ENCODE results near the gene RPE65. TPM values are rescaled to one million over a fixed set of nuclear protein-coding genes. Genes with fewer than 3 reads are reported as not detected.

RPE65 gene
- total RNA-seq, 3 donors from 2014 or later = not detected

DNA sequence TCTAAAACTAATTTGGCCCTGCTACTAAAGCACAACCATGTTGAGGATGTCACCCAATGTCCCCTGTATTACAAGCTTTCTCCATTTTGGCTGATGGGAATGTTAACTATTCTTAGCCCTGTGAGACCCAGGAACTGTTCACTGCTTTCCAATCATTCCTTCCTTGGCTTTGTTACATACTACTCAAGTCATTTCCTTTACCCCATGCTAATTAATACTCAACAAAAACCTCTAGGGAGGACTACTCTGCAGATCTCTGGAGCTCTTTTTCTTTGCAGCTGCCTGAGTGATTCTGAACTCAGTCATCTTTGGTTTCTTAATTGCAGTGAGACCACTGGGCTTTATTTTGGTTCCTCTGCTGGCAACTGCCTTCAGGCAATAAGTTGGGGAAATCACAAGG, 23.3 kb upstream of the RPE65 start:
- Mint-ChIP-seq H3K4me1 (ENCODE audit: low read depth) (no peaks in the 10 kb centered on the region), H3K4me3 (no peak overlapping the region), H3K36me3 (ENCODE audit: insufficient read depth) (no peaks in the 10 kb centered on the region), H3K27me3 (ENCODE audit: low read depth) (no peaks in the 10 kb centered on the region), H3K9me3 (peaks cover 8% of the 10 kb centered on the region)
- ATAC-seq (no peak), DNase-seq (no peak)

DNA sequence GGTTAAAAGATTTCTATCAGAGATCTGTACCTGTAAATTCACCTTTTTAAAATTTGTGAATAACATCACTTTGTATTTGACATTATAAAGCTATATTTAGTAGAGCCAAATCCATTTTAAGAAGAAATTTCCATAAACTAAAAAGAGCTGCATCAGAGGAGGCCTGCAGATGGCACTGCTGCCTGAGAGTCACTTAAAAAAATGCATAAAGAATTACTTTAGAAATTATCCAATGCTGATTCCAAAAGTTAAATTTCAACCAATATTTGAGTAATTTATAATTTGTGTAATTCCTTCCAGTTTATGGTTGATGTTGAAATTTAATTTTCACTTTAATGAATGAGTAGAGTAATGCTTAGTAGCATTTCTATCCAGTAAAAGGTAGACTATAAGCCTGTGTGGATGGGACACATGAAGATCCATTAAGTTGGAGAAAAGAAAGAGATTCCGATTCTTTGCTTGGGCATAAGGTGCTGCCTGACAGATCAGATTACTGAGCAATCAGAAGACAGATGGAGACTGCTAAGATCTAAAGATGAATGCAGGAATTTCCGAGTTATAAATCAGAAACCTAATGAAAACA, 20.7 kb upstream of the RPE65 start:
- DNase-seq = no peak
- no peaks in the 10 kb centered on the region for H3K27me3 Mint-ChIP-seq (ENCODE audit: low read depth)

DNA sequence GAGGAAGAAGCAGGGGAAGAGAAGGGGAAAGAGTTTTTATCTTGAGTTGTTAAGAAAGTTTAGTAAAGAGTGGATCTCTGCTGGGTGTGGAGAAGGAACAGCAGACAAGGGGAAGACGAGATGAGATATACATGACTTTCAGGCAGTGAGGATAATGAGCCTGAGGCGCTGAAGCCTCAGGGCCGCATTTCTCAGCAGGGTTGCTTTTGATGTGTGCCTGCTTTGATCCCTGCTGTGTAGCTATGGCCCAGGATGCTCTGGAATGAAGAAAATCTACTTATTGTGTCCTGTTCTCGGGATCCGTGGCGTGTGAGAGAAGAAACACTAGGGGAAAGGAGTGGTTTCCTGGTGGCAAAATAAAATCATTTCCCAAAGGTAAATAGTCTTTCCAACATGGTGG, 15.1 kb upstream of the RPE65 start:
- no peaks in the 10 kb centered on the region for H3K36me3 Mint-ChIP-seq (ENCODE audit: insufficient read depth)
- ATAC-seq = no peak
- H3K27me3 Mint-ChIP-seq (ENCODE audit: low read depth) = peaks cover 3% of the 10 kb centered on the region
- DNase-seq = no peak
- H3K9me3 Mint-ChIP-seq = peaks cover 14% of the 10 kb centered on the region
- H3K4me3 Mint-ChIP-seq = no peak overlapping the region
- no peaks in the 10 kb centered on the region for H3K4me1 Mint-ChIP-seq (ENCODE audit: low read depth)

More for the DNA sequence above, 20.7 kb upstream of the RPE65 start:
- peaks cover 8% of the 10 kb centered on the region for H3K9me3 Mint-ChIP-seq
- no peaks in the 10 kb centered on the region for H3K36me3 Mint-ChIP-seq (ENCODE audit: insufficient read depth)
- H3K4me1 Mint-ChIP-seq (ENCODE audit: low read depth) = no peaks in the 10 kb centered on the region
- H3K4me3 Mint-ChIP-seq = no peak overlapping the region
- no peak for ATAC-seq

DNA sequence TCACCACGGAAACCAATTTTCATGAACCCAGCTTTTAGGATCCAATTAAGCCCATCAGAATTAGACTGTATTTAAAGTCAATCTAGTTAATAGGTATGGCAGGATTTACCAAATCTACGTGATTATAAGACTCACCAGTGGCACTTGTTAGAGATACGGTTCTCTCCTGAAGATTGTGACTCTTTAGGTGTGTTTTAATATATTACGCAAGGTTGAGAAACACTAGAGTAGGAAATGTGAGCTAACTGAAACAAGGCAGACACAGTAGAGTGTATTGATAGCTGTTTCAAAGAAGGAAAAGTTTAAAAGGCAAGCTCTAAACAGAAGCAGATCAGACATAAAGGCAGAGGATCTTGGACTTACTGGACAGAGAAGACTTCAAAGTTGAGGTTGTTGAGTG, 11.2 kb upstream of the RPE65 start:
- H3K27me3 Mint-ChIP-seq (ENCODE audit: low read depth) = peaks cover 10% of the 10 kb centered on the region
- H3K4me1 Mint-ChIP-seq (ENCODE audit: low read depth) = no peaks in the 10 kb centered on the region
- ATAC-seq (no peak), DNase-seq (no peak)
- no peak overlapping the region for H3K4me3 Mint-ChIP-seq
- peaks cover 14% of the 10 kb centered on the region for H3K9me3 Mint-ChIP-seq
- no peaks in the 10 kb centered on the region for H3K36me3 Mint-ChIP-seq (ENCODE audit: insufficient read depth)

DNA sequence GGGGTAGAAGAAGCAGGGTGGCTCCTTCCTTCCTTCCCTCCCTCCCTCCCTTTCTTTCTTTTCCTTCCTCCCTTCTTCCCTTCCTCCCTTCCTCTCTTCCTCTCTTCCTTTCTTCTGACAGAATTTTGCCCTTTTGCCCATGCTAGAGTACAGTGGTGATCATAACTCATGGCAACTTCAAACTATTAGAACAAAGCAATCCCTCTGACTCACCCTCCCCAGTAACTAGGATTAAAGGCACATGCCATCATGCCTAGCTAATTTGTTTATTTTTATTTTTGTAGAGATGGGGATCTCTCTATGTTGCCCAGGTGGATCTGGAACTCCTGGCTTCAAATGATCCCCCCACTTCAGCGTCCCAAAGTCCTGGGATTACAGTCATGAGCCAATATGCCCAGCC, 10.0 kb upstream of the RPE65 start:
- no peak for ATAC-seq
- Mint-ChIP-seq H3K4me1 (ENCODE audit: low read depth) (no peaks in the 10 kb centered on the region), H3K4me3 (no peak overlapping the region), H3K36me3 (ENCODE audit: insufficient read depth) (no peaks in the 10 kb centered on the region), H3K27me3 (ENCODE audit: low read depth) (peaks cover 10% of the 10 kb centered on the region), H3K9me3 (peaks cover 10% of the 10 kb centered on the region)
- DNase-seq = no peak

DNA sequence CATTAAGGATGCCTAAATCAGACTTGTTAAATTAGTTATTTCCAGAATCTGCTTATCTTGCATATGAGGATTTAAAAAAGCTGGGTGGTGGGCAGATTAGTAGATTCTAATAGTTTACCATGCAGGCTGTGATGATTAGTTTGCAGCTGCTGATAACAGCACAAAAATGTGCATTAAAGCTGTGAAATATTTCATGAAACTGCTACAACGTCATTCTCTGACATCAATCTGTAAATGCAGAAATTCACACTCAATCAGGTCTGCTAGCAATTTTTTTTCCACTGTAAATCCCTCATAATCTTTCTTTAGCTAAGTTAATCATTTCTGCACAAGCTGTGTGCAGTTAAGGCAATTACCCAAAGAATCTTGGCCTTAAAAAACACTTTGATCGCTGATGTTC, 9.3 kb upstream of the RPE65 start:
- ATAC-seq (no peak), DNase-seq (no peak)
- H3K36me3 Mint-ChIP-seq (ENCODE audit: insufficient read depth) = no peaks in the 10 kb centered on the region
- H3K9me3 Mint-ChIP-seq = peaks cover 4% of the 10 kb centered on the region
- H3K4me3 Mint-ChIP-seq = no peak overlapping the region
- H3K4me1 Mint-ChIP-seq (ENCODE audit: low read depth) = no peaks in the 10 kb centered on the region
- peaks cover 7% of the 10 kb centered on the region for H3K27me3 Mint-ChIP-seq (ENCODE audit: low read depth)

DNA sequence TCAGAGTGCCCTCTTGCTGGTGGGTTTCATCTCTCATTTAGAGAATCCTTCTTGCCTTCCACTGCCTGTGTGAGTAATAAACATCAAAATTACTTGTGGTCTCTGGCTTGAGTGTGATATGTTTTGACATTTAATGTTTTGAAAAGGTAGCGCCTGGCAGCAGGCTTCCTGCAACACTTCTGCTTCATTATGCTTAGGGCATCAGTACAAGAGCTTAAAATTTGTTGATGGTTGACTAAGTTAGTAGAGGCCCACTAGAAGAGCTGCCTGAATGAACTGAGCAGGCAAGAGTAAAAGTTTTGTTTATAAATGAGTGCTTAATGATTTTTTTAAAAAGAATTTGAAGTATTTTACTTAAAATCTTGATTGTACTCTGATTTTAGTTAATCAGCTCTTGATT, 6.4 kb upstream of the RPE65 start:
- H3K36me3 Mint-ChIP-seq (ENCODE audit: insufficient read depth) = no peaks in the 10 kb centered on the region
- H3K4me3 Mint-ChIP-seq = no peak overlapping the region
- no peaks in the 10 kb centered on the region for H3K9me3 Mint-ChIP-seq
- peaks cover 7% of the 10 kb centered on the region for H3K27me3 Mint-ChIP-seq (ENCODE audit: low read depth)
- no peak for ATAC-seq
- H3K4me1 Mint-ChIP-seq (ENCODE audit: low read depth) = no peaks in the 10 kb centered on the region
- no peak for DNase-seq

DNA sequence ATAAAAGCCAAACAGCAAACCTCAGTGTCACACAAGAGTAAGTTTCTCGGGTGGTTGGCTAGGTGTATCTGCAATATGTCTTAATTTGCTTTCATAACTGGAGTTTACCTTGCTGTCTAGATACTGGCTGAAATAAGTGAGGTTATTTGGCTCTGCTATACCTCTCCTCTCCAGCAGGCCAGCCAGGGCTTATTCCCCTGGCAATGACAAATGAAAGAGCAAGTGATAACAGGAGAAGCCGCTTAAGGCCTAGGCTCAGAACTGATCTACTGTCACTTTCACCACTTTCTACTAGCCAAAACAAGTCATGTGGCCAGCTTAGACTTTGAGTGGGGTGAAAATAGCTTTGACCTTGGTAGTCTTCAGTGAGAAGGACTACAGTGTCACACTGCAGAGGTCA, 4.8 kb upstream of the RPE65 start:
- Mint-ChIP-seq H3K4me1 (ENCODE audit: low read depth) (no peaks in the 10 kb centered on the region), H3K36me3 (ENCODE audit: insufficient read depth) (no peaks in the 10 kb centered on the region), H3K4me3 (no peak overlapping the region), H3K27me3 (ENCODE audit: low read depth) (peaks cover 7% of the 10 kb centered on the region), H3K9me3 (no peaks in the 10 kb centered on the region)
- ATAC-seq = no peak
- no peak for DNase-seq

DNA sequence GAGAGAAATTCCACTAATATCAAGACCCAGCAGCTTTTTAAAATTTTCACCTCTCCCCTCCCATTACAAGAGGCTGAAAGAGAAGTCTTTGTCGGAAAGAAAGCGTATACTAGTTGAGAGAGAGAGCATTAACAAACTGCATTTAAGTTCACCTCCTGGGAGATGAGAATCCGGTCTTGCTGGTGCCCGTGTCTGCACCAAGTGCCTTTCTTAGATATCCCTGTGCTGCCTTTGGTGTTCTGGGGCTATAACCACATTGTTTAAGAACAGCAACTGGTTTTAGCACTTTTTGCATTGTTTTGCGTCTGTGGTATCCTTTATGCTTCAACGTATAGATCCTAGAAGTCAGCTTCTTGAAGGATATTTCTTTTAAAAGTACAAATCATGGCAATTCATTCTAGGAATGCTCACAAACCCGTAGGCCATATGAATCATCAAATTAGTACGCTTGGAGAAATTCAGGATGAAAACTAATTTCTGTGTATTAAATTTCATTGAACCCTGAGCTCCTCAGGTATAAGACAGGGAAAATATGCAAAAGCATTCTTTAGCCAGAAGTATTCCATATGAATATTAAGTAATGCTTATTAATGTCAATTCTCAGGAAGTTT, 3.4 kb upstream of the RPE65 start:
- no peaks in the 10 kb centered on the region for H3K4me1 Mint-ChIP-seq (ENCODE audit: low read depth)
- H3K27me3 Mint-ChIP-seq (ENCODE audit: low read depth) = no peaks in the 10 kb centered on the region
- DNase-seq = no peak
- no peak overlapping the region for H3K4me3 Mint-ChIP-seq
- H3K36me3 Mint-ChIP-seq (ENCODE audit: insufficient read depth) = no peaks in the 10 kb centered on the region
- no peaks in the 10 kb centered on the region for H3K9me3 Mint-ChIP-seq
- ATAC-seq = no peak

DNA sequence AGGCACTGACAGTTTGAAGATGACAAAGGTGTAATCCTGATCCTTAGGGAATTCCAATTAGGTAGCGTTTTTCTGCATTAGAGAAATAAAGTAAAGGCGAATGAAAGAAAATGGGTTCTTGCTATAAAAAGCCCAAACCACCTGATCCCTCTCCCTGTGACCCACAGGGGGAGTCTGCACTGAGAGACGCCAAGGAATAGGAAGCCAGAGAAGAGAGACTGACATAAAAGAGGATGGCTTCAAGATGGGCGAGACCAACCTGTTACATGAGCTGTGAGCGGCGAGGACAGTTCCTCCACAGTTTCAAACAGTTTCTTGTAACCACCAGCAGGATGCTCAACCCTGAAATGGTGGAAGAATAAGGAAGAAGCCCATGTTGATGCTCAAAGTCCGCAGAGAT, 1.4 kb downstream of the RPE65 start:
- H3K4me1 Mint-ChIP-seq (ENCODE audit: low read depth) = no peaks in the 10 kb centered on the region
- H3K9me3 Mint-ChIP-seq = no peaks in the 10 kb centered on the region
- ATAC-seq (no peak), DNase-seq (no peak)
- H3K27me3 Mint-ChIP-seq (ENCODE audit: low read depth) = peaks cover 8% of the 10 kb centered on the region
- no peaks in the 10 kb centered on the region for H3K36me3 Mint-ChIP-seq (ENCODE audit: insufficient read depth)
- H3K4me3 Mint-ChIP-seq = no peak overlapping the region

DNA sequence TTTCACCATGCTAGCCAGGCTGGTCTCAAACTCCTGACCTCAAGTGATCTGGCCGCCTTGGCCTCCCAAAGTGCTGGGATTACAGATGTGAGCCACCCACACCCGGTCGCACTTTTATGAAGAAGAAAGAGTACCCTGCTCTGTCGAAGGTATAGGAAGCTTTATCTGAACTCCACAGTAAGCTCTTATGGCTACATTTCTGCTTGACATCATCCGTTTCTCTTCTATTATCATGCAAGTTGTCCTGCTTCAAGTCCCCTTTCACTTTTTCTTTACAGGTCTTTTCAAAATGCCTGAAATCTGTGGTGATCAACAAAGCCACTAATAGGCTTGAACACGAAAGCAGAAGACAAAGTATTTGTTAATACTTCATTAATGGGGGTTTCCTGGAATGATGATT, 4.0 kb downstream of the RPE65 start:
- ATAC-seq (no peak), DNase-seq (no peak)
- Mint-ChIP-seq H3K36me3 (ENCODE audit: insufficient read depth) (no peaks in the 10 kb centered on the region), H3K4me3 (no peak overlapping the region), H3K4me1 (ENCODE audit: low read depth) (no peaks in the 10 kb centered on the region), H3K27me3 (ENCODE audit: low read depth) (peaks cover 9% of the 10 kb centered on the region), H3K9me3 (no peaks in the 10 kb centered on the region)

DNA sequence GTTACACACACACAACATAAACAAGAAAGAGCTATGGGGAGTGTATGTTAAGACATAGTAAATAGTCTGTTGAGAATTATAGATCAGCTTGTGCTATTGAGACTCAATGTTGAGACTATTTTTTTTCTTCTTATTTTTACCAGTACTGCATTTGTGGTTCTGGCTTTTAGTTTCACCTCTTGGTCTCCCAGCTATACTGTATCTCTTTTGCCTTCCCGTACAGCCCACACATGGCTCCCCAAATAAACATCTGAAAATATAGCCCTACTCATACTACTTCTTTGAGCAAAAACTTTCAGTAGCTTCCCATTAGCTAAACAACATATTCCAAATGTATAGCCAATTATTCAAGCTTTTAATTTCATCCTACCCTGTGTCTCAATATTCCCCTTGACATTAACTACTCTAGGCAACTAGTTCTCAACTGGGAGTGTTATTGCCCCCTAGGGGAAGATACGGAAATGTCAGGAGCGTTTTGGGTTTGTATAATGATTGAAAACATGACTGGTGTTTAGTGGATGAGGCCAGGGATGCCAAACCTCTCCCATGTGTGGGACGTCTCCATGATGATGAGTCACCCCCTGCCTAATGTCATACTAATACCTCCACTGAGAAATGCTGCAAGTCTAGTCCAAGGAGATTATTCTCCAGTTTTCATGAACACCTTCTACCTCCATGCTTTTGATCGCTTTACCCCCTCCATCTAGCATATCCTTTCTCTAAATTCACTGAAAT, 6.8 kb downstream of the RPE65 start:
- Mint-ChIP-seq H3K27me3 (ENCODE audit: low read depth) (peaks cover 9% of the 10 kb centered on the region), H3K4me3 (no peak overlapping the region), H3K36me3 (ENCODE audit: insufficient read depth) (no peaks in the 10 kb centered on the region), H3K9me3 (no peaks in the 10 kb centered on the region), H3K4me1 (ENCODE audit: low read depth) (no peaks in the 10 kb centered on the region)
- no peak for ATAC-seq
- no peak for DNase-seq

DNA sequence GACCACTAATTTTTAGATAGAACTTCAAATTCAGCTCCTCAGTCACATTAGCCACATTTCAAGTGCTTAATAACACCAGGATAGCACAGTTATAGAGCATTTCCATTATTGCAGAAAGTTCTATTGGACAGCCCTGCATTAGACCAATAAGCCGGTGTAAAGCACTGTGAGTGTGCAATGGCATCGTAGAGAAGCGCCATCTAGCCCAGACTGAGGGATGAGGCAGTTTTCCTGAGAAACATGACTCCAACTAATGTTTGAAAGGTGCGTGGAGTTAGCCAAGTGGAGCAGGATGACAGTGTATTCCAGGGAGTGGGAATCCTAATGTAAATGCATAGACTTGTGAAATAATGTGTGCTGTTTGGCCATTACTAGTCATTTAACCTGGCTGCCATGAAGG, 7.7 kb downstream of the RPE65 start:
- no peaks in the 10 kb centered on the region for H3K36me3 Mint-ChIP-seq (ENCODE audit: insufficient read depth)
- no peaks in the 10 kb centered on the region for H3K9me3 Mint-ChIP-seq
- peaks cover 9% of the 10 kb centered on the region for H3K27me3 Mint-ChIP-seq (ENCODE audit: low read depth)
- H3K4me3 Mint-ChIP-seq = no peak overlapping the region
- no peaks in the 10 kb centered on the region for H3K4me1 Mint-ChIP-seq (ENCODE audit: low read depth)
- no peak for ATAC-seq
- no peak for DNase-seq

DNA sequence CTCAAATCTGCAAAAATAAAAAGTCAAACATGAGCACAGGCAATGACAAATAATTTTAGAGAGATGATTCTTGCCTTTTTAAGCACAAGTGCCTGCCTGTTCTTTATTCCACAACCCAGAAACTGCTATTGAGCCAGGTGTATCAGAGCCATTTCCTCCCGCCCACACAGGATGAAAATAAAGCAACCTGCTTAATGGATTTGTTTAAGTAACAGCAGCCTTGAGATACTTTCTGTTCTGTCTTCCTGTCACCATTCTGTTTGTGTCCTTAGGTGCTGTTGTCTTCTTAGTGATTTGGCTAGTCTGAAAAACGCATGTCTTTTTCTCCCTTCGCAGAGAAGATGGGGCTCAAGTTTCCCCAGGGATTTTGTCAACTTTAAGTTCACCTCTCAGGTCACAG, 11.4 kb downstream of the RPE65 start:
- Mint-ChIP-seq H3K9me3 (no peaks in the 10 kb centered on the region), H3K4me1 (ENCODE audit: low read depth) (no peaks in the 10 kb centered on the region), H3K27me3 (ENCODE audit: low read depth) (peaks cover under 1% of the 10 kb centered on the region), H3K36me3 (ENCODE audit: insufficient read depth) (no peaks in the 10 kb centered on the region), H3K4me3 (no peak overlapping the region)
- DNase-seq = no peak
- ATAC-seq = no peak

DNA sequence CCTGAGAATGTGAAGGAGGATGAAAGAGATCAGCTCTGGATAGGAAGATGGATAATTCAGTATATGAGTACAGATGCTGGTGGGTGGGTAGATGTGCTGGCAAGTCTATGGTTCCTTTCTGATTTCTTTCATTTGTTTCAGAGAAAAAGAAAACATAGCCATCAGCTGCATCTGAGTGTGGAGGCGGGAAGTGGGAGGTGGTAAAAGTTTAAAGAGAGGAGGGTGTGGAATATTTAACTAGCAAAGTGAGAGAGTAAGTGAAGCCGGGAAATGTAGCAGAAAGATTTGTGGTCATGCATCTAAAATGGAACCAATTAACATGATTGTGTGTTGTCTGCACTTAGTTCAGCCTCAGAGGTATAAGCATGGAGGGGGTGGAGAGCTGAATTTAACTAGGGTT, 16.4 kb downstream of the RPE65 start:
- Mint-ChIP-seq H3K4me1 (ENCODE audit: low read depth) (no peaks in the 10 kb centered on the region), H3K9me3 (no peaks in the 10 kb centered on the region), H3K36me3 (ENCODE audit: insufficient read depth) (no peaks in the 10 kb centered on the region), H3K27me3 (ENCODE audit: low read depth) (no peaks in the 10 kb centered on the region), H3K4me3 (no peak overlapping the region)
- ATAC-seq (no peak), DNase-seq (no peak)
